ENCODE data around the gene INTS6.

Gene INTS6

DNA sequence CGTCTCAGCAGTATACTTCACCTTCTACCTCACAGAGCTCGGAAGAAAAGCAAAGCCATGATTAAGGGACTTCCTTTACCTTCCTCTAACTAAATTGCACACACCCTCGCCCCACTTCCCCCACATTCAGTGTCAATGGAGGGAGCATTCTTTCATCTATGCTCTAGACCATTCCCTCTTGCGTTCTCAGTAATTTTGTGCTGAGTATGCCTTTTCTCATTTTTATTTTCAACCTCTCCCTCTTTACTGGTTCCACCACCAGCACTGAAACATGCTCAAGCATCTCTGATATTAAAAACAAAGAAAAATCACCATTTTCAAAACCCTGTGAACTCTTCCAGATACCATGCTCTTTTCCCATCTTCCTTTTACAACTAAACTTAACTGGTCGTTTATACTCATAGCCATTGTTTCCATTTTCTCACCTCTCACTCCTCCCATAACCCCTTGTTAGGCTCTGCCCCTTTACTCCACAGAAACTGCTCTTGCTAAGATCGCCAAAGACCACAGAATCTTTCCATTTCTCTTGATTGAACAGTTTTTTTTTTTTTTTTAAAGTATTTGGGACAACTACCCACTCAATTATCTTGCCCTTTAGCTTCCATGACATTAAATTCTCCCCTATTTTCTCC lies 81.0 kb downstream of the INTS6 start:
- ChIA-PET CTCF (no interaction called here), POLR2A (ENCODE audit: low non-redundant PET) (no interaction called here)
- no peak overlapping the region for H3K27ac ChIP-seq
- no peak for DNase-seq (ENCODE audit: low spot score)
- TF ChIP-seq, protein P1, sequence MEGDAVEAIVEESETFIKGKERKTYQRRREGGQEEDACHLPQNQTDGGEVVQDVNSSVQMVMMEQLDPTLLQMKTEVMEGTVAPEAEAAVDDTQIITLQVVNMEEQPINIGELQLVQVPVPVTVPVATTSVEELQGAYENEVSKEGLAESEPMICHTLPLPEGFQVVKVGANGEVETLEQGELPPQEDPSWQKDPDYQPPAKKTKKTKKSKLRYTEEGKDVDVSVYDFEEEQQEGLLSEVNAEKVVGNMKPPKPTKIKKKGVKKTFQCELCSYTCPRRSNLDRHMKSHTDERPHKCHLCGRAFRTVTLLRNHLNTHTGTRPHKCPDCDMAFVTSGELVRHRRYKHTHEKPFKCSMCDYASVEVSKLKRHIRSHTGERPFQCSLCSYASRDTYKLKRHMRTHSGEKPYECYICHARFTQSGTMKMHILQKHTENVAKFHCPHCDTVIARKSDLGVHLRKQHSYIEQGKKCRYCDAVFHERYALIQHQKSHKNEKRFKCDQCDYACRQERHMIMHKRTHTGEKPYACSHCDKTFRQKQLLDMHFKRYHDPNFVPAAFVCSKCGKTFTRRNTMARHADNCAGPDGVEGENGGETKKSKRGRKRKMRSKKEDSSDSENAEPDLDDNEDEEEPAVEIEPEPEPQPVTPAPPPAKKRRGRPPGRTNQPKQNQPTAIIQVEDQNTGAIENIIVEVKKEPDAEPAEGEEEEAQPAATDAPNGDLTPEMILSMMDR (conservative IDR thresholded peaks at IDR 0.05; ENCODE audit: low read depth): no peak

DNA sequence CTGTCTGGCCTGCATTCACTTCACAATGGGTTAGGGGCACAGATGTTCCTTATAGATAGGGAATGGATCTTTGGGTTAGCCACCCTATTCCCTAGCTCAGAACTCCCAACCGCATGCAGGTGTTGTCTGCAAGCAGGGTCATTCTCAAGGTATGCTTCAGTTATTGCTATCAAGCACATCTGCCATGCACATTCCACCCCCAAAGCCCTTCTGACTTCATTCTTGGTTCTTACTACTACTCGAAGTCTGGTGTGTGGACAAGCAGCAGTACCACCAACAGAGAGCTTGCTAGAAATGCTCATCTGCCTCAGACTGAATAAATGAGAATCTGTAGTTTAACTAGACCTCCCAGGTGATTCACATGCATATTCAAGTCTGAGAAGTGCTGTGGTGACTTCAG lies 82.0 kb downstream of the INTS6 start:
- no peak overlapping the region for H3K27ac ChIP-seq
- TF ChIP-seq, protein P1 (conservative IDR thresholded peaks at IDR 0.05; ENCODE audit: low read depth): no peak
- POLR2A ChIA-PET (ENCODE audit: low non-redundant PET): no interaction called here
- CTCF ChIA-PET: no interaction called here
- no peak for DNase-seq (ENCODE audit: low spot score)

DNA sequence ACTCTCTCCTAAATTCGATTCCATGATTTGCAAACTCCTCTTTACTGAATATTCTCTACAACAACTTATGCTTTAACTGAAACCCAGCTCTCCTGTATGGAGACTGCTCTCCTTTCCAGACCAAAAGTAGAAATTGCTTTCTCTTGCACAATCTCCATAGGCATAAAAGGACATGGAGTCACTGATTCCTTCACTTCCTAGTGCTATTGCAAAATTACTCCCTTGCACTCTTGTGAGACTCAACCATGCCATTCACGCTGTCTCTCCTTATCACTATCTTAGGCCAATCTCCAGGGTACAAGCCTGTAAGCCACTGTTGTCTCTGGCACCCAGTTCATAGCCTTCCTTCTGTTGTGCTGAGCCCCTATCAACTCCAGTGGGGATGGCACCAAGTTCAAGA lies 82.7 kb downstream of the INTS6 start:
- TF ChIP-seq, protein P1 (conservative IDR thresholded peaks at IDR 0.05; ENCODE audit: low read depth): no peak
- DNase-seq (ENCODE audit: low spot score): no peak
- peak overlapping the region; percentile 40 for H3K27ac ChIP-seq
- POLR2A ChIA-PET (ENCODE audit: low non-redundant PET): no interaction called here
- CTCF ChIA-PET: no interaction called here

DNA sequence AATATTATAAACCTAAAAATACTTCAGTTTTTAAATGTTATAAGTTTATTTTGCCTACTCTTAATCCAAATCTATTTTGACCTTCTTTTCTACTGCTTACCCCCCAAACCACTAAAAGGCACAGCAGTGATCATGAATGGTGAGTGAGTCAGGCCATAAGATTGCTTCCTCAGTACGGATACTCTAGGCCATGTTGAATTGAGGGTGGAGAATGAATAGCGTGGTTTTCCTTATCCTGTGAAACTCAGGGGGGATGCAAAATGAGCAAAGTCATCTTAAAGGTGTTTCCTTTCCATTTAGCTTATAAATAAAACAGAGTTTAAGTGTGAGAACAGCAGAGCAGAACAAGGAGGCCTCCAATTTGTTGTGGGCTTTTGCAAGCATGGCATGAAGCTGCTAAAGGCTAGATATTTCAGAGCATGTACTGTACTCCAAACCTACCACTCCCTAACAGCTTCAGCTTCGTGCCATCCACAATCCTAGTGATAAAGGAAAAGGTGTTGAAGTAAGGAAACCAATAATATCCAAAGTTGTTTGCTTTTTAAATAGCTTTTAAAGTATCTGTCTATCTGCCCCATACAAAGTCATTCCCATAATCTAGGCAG lies 88.3 kb downstream of the INTS6 start:
- no peak overlapping the region for H3K27ac ChIP-seq
- DNase-seq (ENCODE audit: low spot score): no peak
- ChIA-PET CTCF (interaction anchor here (0.5 to 0.7 kb wide), 2 partner anchors 357 to 1052 kb away, joined by 3 to 6 read pairs; no protein-coding TSS in a partner anchor), POLR2A (ENCODE audit: low non-redundant PET) (no interaction called here)
- TF ChIP-seq, protein P1 (conservative IDR thresholded peaks at IDR 0.05; ENCODE audit: low read depth): no peak

DNA sequence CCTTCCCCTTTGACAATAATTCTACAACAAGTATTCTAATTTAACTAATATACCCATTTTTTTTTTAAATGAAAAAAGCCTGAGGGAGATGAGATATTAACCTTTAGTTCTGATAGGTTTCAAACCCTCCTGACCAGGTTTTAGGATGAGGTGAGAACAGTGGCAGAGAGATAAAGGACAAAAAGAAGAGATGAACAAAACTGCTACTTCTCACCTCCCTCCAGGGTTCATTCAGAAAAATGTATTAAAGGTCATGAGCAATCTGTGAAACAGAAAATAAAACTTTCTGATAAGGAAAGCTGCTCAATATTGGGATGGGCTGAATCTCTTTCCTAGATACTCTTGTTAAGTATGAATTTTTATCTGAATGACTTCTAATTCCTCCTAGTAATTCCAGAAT lies 89.2 kb downstream of the INTS6 start:
- POLR2A ChIA-PET (ENCODE audit: low non-redundant PET): no interaction called here
- TF ChIP-seq, protein P1 (conservative IDR thresholded peaks at IDR 0.05; ENCODE audit: low read depth): no peak
- H3K27ac ChIP-seq: no peak overlapping the region
- CTCF ChIA-PET: no interaction called here
- DNase-seq (ENCODE audit: low spot score): no peak

DNA sequence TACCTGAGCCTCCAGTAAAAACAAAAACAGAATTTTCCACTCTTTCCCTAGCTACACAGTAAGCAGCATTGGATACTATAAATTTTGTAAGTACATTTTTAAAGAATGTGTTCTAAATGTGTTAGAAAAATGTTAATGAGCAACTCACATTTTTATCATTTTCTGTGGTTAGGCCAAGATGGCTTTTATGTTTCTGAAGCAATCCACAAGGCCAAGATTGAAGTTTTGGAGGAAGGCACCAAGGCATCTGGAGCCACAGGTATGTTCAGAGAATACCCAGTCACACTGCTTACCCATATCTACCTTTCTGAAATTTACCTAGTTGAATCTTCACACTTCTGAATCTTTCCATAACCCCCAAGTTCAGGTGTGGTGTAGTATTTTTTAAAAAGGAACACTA lies 91.7 kb downstream of the INTS6 start:
- H3K27ac ChIP-seq: no peak overlapping the region
- TF ChIP-seq, protein P1 (conservative IDR thresholded peaks at IDR 0.05; ENCODE audit: low read depth): no peak
- ChIA-PET POLR2A (ENCODE audit: low non-redundant PET) (no interaction called here), CTCF (interaction anchor here (0.6 kb wide), 1 partner anchor 1888 kb away, joined by 3 read pairs; no protein-coding TSS in a partner anchor)
- no peak for DNase-seq (ENCODE audit: low spot score)

Data from RWPE1 (cell line).